HG03280 (cell line): ENCODE results near the gene PTGS2.
"Not testable (repeated sequence)": the region's sequence is repeated elsewhere in the genome, so short reads cannot be mapped to it uniquely, and the experiment has no call there.

Experiments used
- ATAC-seq: cut with Tn5 transposase; IDR thresholded peaks from one replicate; pipeline ENCODE4 v1.9.1; 2021; ENCODE audit warnings: mild to moderate bottlenecking, moderate library complexity; ENCODE audit not compliant: unreplicated experiment

The PTGS2 gene

GRCh38 chr1:186670297-186671135 lies 9.7 kb downstream of the PTGS2 start:
- ATAC-seq: no peak

DNA sequence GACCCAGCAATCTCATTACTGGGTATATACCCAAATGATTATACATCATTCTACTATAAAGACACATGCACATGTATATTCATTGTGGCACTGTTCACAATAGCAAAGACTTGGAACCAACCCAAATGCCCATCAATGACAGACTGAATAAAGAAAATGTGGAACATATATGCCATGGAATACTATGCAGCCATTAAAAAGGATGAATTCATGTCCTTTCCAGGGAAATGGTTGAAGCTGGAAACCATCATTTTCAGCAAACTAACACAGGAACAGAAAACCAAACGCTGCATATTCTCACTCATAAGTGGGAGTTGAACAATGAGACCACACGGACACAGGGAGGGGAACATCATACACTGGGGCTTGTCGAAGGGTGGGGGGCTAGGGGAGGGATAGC lies 10.4 kb downstream of the PTGS2 start:
- ATAC-seq: not testable (repeated sequence)

- not testable (repeated sequence) for ATAC-seq
Observed at GRCh38 chr1:186664217-186664616, 16.0 kb downstream of the PTGS2 start.

DNA sequence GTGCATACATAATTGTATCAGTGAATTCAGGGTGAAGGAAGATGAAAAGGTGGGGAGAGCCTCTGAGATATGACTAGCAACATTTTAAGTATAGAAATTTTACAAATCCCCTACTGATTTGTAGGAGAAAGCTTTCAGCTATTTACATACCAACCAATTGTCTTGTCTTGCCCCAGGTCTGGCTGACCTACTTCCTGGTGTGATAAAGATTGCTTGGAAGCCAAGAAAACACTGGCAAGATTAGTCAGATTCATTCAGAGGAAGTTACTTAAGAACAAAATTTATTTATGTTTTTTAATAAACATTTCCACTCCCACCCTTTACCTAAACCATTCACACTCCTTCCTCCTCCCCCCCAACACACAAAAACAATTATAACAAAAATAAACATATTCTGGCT lies 17.5 kb downstream of the PTGS2 start:
- ATAC-seq: no peak

DNA sequence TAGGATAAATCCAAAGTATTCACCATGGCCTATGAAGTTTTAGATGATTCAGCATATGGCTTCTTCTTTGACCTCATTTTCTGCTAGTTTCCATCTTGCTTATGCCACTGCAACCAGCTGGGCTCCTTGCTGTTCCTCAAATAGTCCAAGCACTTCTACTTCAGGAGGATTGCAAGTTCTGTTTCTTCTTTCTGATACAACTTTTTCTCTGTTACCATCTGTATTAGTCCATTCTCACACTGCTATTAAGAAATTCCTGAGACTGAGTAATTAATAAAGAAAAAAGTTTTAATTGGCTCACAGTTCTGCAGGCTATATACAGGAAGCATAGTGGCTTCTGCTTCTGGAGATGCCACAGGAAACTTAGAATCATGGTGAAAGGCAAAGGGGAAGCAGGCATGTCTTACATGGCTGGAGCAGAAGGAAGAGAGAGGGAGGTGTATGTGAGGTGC lies 20.3 kb downstream of the PTGS2 start:
- no peak for ATAC-seq

- ATAC-seq: no peak
Observed at GRCh38 chr1:186658999-186659398, 21.2 kb downstream of the PTGS2 start.

- no peak for ATAC-seq
Observed at GRCh38 chr1:186657481-186657880, 22.7 kb downstream of the PTGS2 start.

DNA sequence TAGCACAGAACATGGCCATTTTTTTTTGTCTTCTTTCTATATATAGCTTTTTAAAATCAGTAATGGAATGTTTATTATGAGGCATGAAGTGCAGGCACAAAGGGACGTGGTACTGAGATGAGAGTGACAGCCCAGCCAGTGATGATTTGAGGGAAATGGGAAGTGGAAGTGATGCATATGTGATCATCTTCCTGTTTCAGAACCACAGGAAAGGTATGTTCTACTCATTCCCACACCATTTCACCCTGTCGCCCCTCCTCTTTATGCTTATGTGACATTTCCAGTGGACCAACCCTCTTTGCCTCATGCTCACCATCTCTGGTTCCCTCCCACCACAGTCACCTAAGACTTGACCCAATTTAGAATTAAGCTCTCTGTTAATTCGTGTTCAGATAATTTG lies 24.3 kb downstream of the PTGS2 start:
- ATAC-seq: no peak

DNA sequence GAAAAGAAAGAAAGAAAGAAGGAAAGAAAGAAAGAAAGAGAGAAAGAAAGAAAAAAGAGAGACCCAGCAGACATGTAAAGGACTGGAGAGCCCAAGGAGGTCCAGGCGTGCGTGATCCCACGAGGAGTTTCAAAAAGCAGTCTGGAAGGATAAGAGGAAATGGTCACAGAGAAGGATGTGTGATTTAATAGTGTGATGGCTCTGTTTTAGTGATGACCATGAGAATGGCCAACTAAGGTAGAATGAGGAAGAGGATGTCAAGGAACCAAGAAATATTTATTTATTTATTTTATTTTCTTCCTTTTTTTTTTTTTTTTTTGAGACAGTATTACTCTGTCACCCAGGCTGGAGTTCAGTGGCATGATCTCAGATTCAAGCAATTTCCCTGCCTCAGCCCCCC lies 25.5 kb downstream of the PTGS2 start:
- no peak for ATAC-seq

DNA sequence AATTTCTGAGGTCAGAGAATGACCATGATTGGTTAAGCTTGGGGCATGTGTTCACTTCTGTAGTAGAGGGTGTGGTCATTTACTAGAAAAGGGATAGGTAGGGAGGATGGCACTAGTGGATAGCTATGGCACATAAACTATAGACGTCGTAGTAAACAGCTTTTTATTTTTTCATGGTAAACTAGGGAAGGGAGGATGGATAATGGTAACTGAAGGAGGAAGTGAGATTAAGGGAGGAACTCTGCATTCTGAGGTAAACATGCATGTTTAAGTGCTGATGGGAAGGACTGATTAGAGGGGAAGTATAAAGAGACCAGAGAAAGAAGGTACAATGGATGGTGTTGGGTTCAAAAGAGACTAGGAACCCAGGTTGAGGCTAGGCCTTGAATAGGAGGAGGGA lies 26.9 kb downstream of the PTGS2 start:
- no peak for ATAC-seq

GRCh38 chr1:186648613-186649012 lies 31.6 kb downstream of the PTGS2 start:
- no peak for ATAC-seq

- ATAC-seq: not testable (repeated sequence)
Observed at GRCh38 chr1:186647985-186648384, 32.2 kb downstream of the PTGS2 start.

- ATAC-seq: no peak
Observed at GRCh38 chr1:186643614-186644013, 36.6 kb downstream of the PTGS2 start.

GRCh38 chr1:186637567-186637966 lies 42.7 kb downstream of the PTGS2 start:
- not testable (repeated sequence) for ATAC-seq

DNA sequence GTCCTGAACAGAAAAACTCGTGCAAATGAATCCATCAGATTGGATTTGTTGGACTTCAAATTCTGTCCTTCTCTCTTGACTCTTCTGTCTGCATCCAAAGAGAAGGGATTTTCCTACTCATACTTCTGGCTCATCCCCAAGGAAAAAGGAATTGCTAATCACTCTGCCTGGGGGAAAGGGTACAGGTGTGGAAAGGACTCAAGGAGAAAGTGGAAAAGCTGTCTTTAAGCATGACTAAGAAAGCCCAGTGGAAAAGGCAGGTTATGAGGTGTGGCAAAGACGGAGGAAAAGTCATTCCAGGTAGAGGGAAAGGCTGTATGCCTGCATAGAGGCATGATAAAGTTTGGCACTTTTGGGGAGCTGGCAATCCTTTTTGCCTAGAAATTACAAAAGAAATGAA lies 43.4 kb downstream of the PTGS2 start:
- no peak for ATAC-seq

DNA sequence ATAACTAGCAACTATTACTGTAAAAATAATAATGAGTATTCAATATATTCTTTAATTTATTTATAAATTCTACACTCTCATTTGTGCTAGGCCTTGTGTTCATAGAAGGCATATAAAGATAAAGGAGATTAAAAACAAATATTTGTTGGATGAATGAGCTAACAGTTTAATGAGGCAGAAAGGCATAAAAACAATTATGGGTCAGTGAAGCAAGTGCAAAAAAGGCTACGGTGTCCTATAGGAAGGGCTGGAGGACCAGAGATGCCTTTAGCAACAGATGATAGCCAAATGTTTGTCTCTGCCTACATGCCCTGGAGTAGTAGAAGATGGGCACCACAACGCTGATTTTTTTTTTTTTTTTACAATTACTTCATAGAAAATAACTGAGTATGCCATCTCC lies 45.7 kb downstream of the PTGS2 start:
- ATAC-seq: no peak

- ATAC-seq: no peak
Observed at GRCh38 chr1:186633116-186633515, 47.1 kb downstream of the PTGS2 start.

- no peak for ATAC-seq
Observed at GRCh38 chr1:186629341-186629740, 50.9 kb downstream of the PTGS2 start.

GRCh38 chr1:186628910-186629309 lies 51.3 kb downstream of the PTGS2 start:
- no peak for ATAC-seq

DNA sequence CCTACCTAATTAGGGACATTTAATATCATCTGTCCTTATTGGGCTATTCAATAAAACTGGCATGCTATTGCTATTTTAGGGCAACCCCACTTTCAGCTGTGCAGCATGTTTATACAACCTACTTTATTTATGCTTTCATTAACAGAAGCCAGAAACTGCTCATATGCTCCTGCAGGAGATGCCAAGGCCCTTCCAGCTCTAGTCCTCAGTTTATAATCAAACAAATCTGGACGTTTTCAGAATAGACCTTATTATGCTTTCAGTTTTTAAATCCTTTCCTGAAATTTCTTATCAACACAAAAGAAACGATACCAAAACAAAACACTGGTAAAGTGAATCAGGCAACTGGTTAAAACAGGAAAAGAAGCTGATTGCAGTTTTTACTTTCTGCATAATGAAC lies 53.2 kb downstream of the PTGS2 start:
- ATAC-seq: no peak

- ATAC-seq: no peak
Observed at GRCh38 chr1:186626356-186626932, 53.8 kb downstream of the PTGS2 start.

GRCh38 chr1:186623551-186623950 lies 56.7 kb downstream of the PTGS2 start:
- ATAC-seq: no peak
